PC-9 (cell line): ENCODE measurements around the gene DOLPP1.

ENCODE experiments used
- CTCF ChIP-seq: fragments of 200-600 bp; sonication (generic); conservative IDR thresholded peaks from 2 replicates; pipeline ENCODE4 v1.6.1; 2017; ENCODE audit warnings: mixed run types, antibody characterized with exemption, mild to moderate bottlenecking, moderate library complexity
- EZH2 ChIP-seq: fragments of 200-600 bp; sonication (generic); IDR thresholded peaks from 2 replicates; pipeline ENCODE4 v1.8.0; 2017; ENCODE audit warnings: antibody characterized with exemption, low read depth

DNA sequence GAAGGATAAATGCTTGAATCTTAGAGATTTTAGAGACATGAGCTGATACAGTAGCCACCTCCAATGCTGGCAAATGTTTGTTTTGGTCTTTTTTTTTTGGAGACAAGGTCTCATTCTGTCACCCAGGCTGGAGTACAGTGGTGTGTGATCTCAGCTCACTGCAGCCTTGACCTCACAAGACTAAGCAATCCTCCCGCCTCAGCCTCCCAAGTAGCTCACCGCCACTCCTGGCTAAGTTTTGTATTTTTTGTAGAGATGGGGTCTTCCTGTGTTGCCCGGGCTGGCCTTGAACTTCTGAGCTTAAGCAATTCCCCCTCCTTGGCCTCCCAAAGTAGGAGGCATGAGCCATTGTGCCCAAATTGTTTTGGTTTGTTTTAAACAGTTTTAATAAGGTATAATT is 6.8 kb upstream of the DOLPP1 start:
- TF ChIP-seq CTCF (no peak), EZH2 (no peak)
